Transverse colon (tissue), 4 donors: ENCODE data around the gene PRTN3. TPM values are rescaled to one million over a fixed set of nuclear protein-coding genes. Genes with fewer than 3 reads are reported as not detected.
A peak's percentile ranks its signal among the peaks of the same experiment; 100 is the strongest.

ENCODE experiments used
- DNase-seq: peaks from one replicate; pipeline ENCODE4 v3.0.0-alpha.2; 2019
- H3K27ac ChIP-seq, 4 donors: fragments of 200-600 bp; sonication (generic); 2 replicates each; pipeline ENCODE4 v1.5.1; 2016 to 2018; ENCODE audit warnings: inconsistent platforms in 4 of 4
- H3K27me3 ChIP-seq: fragments of 200-600 bp; sonication (generic); 2 replicates; pipeline ENCODE4 v1.5.1; 2017; ENCODE audit warnings: inconsistent platforms
- H3K36me3 ChIP-seq, 4 donors: fragments of 200-600 bp; sonication (generic); 2 replicates each; pipeline ENCODE4 v1.5.1; 2017 to 2019; ENCODE audit warnings: inconsistent platforms in 4 of 4
- H3K4me1 ChIP-seq, 4 donors: fragments of 200-600 bp; sonication (generic); 2 replicates each; pipeline ENCODE4 v1.5.1; 2017 to 2020; ENCODE audit warnings: inconsistent platforms in 4 of 4
- H3K4me3 ChIP-seq, 4 donors: fragments of 200-600 bp; sonication (generic); 1 replicate in 1 of 4; 2 replicates in 3 of 4; pipeline versions ENCODE4 v1.5.1 to v1.6.1; 2017 to 2019; ENCODE audit warnings: inconsistent platforms in 4 of 4
- H3K9me3 ChIP-seq, 2 donors: fragments of 200-600 bp; sonication (generic); 2 replicates each; pipeline ENCODE4 v1.5.1; 2017 to 2019; ENCODE audit warnings: inconsistent platforms in 2 of 2
- CTCF ChIP-seq, 5 experiments: fragments of 200-600 bp in 3 of 5; fragments of 450-650 bp in 2 of 5; sonication (generic) in 3 of 5; IDR thresholded peaks; 1 replicate in 2 of 5; 2 replicates in 3 of 5; pipeline ENCODE4 v1.5.1; 2016 to 2017; ENCODE audit warnings: antibody characterized with exemption in 5 of 5, inconsistent platforms in 3 of 5, mild to moderate bottlenecking in 2 of 5, moderate library complexity in 1 of 5
- EP300 ChIP-seq: sonication (generic); formaldehyde crosslinking; IDR thresholded peaks from one replicate; pipeline ENCODE4 v1.6.1; 2017; ENCODE audit warnings: antibody characterized with exemption, low read depth
- POLR2A ChIP-seq: fragments of 450-650 bp; IDR thresholded peaks from one replicate; pipeline ENCODE4 v1.6.1; 2016; ENCODE audit warnings: antibody characterized with exemption, mild to moderate bottlenecking, moderate library complexity
- POLR2AphosphoS5 ChIP-seq, 3 donors: sonication (generic); formaldehyde crosslinking; IDR thresholded peaks; one replicate each; pipeline ENCODE4 v1.6.1; 2016; ENCODE audit warnings: antibody characterized with exemption in 3 of 3
- WGBS, 2 donors: methylation state at CpG; one replicate each; pipeline ENCODE4 v1.1.5; 2018; ENCODE audit warnings: low coverage in 1 of 2; 5-methylcytosine and 5-hydroxymethylcytosine counted together
- in situ Hi-C, 4 donors: fragments of 200-750 bp; cut with MboI; loops; one replicate each; pipeline versions ENCODE4 v1.15.0 to v1.15.1; 2017; ENCODE audit warnings: low sequenced_read_pairs in 3 of 4, low pct_ligation_motif_present in 1 of 4, low pct_unique_long_range_greater_than_20kb in 1 of 4
- intact Hi-C: fragments of 100-400 bp; cut with DNase I; formaldehyde crosslinking; loops from one replicate; pipeline ENCODE4 v1.15.1; 2023; ENCODE audit warnings: low total_unique reads
- total RNA-seq, 4 donors: library from RNA; depleted of rRNA; stranded (reverse); fragments of >200 nt; gene quantifications; one replicate each; pipeline ENCODE4 v1.1.0, GENCODE V29; 2016

PRTN3 gene
- total RNA-seq, 4 donors from 2014 or later: not detected

GRCh38 chr19:855142-855541 is 14.3 kb downstream of the PRTN3 start:
- H3K9me3 ChIP-seq: no peaks in the 10 kb centered on the region
- H3K4me3 ChIP-seq: no peak overlapping the region
- TF ChIP-seq CTCF (IDR thresholded peaks at IDR 0.05) (no peak), POLR2AphosphoS5 (IDR thresholded peaks at IDR 0.05) (no peak), EP300 (no peak), POLR2A (no peak)
- intact Hi-C loops: loop anchor here (5.0 kb wide), 1 partner anchor 127 kb away; the partner anchor contains the start of gene WDR18
- WGBS, 2 donors: 85% methylated on average over 12 of the region's 12 CpGs; no CpG with 5 or more reads in 1 of the 2 donors
- H3K27ac ChIP-seq: no peak overlapping the region
- in situ Hi-C loops: loop anchor here in 3 of 4 donors (5.0 to 25.0 kb wide), 6 partner anchors 67 to 132 kb away; partner anchors contain the start of genes WDR18 (in 2 of the 3) and ARID3A (in 1 of the 3)
- H3K36me3 ChIP-seq: no peaks in the 10 kb centered on the region
- no peak for DNase-seq
- peaks cover 0 to 21% (median 15%) of the 10 kb centered on the region in 4 donors for H3K4me1 ChIP-seq
- peaks cover 57% of the 10 kb centered on the region for H3K27me3 ChIP-seq

- H3K4me1 ChIP-seq: peaks cover 0 to 25% (median 18%) of the 10 kb centered on the region in 4 donors
- no peak for DNase-seq
- in situ Hi-C loops (loop anchor here in 3 of 4 donors (5.0 to 25.0 kb wide), 6 partner anchors 67 to 132 kb away; partner anchors contain the start of genes WDR18 (in 2 of the 3) and ARID3A (in 1 of the 3)), intact Hi-C loops (loop anchor here (5.0 kb wide), 1 partner anchor 127 kb away; the partner anchor contains the start of gene WDR18)
- H3K4me3 ChIP-seq: no peak overlapping the region
- H3K9me3 ChIP-seq: no peaks in the 10 kb centered on the region
- H3K36me3 ChIP-seq: no peaks in the 10 kb centered on the region
- 84% methylated on average over 32 of the region's 40 CpGs; no CpG with 5 or more reads in 1 of the 2 donors for WGBS, 2 donors
- H3K27me3 ChIP-seq: peaks cover 57% of the 10 kb centered on the region
- TF ChIP-seq POLR2AphosphoS5 (IDR thresholded peaks at IDR 0.05): no peak
- no peak for TF ChIP-seq POLR2A
- TF ChIP-seq CTCF (IDR thresholded peaks at IDR 0.05): no peak
- no peak for TF ChIP-seq EP300
- H3K27ac ChIP-seq: no peak overlapping the region
Observed at GRCh38 chr19:855566-856120, 14.8 kb downstream of the PRTN3 start.

- Histone ChIP-seq H3K27ac (peak overlapping the region in 2 of 4 donors; percentile 74 to 75), H3K27me3 (peaks cover 45% of the 10 kb centered on the region), H3K36me3 (no peaks in the 10 kb centered on the region), H3K9me3 (no peaks in the 10 kb centered on the region), H3K4me1 (peaks cover 2 to 38% (median 36%) of the 10 kb centered on the region in 4 donors), H3K4me3 (no peak overlapping the region)
- DNase-seq: no peak
- no peak for TF ChIP-seq POLR2A
- TF ChIP-seq EP300: no peak
- no peak for TF ChIP-seq POLR2AphosphoS5 (IDR thresholded peaks at IDR 0.05)
- TF ChIP-seq CTCF (IDR thresholded peaks at IDR 0.05): no peak
- intact Hi-C loops: loop anchor here (5.0 kb wide), 1 partner anchor 124 kb away; the partner anchor contains the start of gene WDR18
- in situ Hi-C loops: loop anchor here in 3 of 4 donors (5.0 to 25.0 kb wide), 6 partner anchors 64 to 129 kb away; partner anchors contain the start of genes WDR18 (in 2 of the 3) and ARID3A (in 1 of the 3)
- WGBS, 2 donors: 62 to 69% methylated on average over 4 to 9 of the region's 9 CpGs
Observed at GRCh38 chr19:858284-858683, 17.5 kb downstream of the PRTN3 start.
